Caco-2 (cell line): ENCODE data around the gene SLC25A15. TPM values are rescaled to one million over a fixed set of nuclear protein-coding genes. Genes with fewer than 3 reads are reported as not detected.
"Not testable (repeated sequence)": the region's sequence is repeated elsewhere in the genome, so short reads cannot be mapped to it uniquely, and the experiment has no call there.

ENCODE experiments used
- BruUV-seq: library from RNA; stranded (reverse); fragments of 400-500 nt; replicated peaks from 2 replicates; lab custom pipeline; 2021; lab: Mats Ljungman, UMichigan
- CTCF ChIA-PET: fragments of 300-600 bp; sonication (Branson Sonifier 250); formaldehyde crosslinking; loops from one replicate; lab custom pipeline; 2022; ENCODE audit warnings: antibody characterized with exemption; lab: Charles Lee
- POLR2A ChIA-PET: fragments of 300-600 bp; sonication (Branson Sonifier 250); formaldehyde crosslinking; loops from one replicate; lab custom pipeline; 2022; ENCODE audit warnings: antibody characterized with exemption; lab: Charles Lee
- DNase-seq, 2 experiments: peaks; one replicate each; pipeline versions ENCODE4 v3.0.0 to v3.0.0-alpha.2; 2020 to 2022
- H3K27me3 ChIP-seq: replicated peaks from 2 replicates; pipeline ENCODE4 v1.6.0; 2011; ENCODE audit warnings: low read length; ENCODE audit not compliant: control insufficient read depth, insufficient read depth
- H3K36me3 ChIP-seq: 2 replicates; pipeline ENCODE4 v1.5.1; 2011; ENCODE audit warnings: low read length; ENCODE audit not compliant: control insufficient read depth, insufficient read depth
- H3K4me1 ChIP-seq: fragments of 250-450 bp; sonication (Bioruptor Pico); 2 replicates; pipeline ENCODE4 v1.5.1; 2020; ENCODE audit warnings: mild to moderate bottlenecking
- H3K4me3 ChIP-seq: 2 replicates; pipeline ENCODE4 v1.5.1; 2011; ENCODE audit warnings: low read depth, mild to moderate bottlenecking, control low read depth, low read length
- H3K9me3 ChIP-seq: fragments of 250-450 bp; sonication (Bioruptor Pico); 2 replicates; pipeline ENCODE4 v1.5.1; 2020; ENCODE audit warnings: mild to moderate bottlenecking, moderate library complexity
- H3K27ac Mint-ChIP-seq: one replicate; pipeline ENCODE4 v1.8.0; 2022; ENCODE audit warnings: mixed read lengths; ENCODE audit not compliant: unreplicated experiment
- H3K27me3 Mint-ChIP-seq: one replicate; pipeline ENCODE4 v1.8.0; 2022; ENCODE audit warnings: mixed read lengths; ENCODE audit not compliant: insufficient read depth, unreplicated experiment
- H3K36me3 Mint-ChIP-seq: one replicate; pipeline ENCODE4 v1.8.0; 2022; ENCODE audit warnings: mild to moderate bottlenecking, mixed read lengths; ENCODE audit not compliant: insufficient read depth, unreplicated experiment
- H3K4me1 Mint-ChIP-seq: one replicate; pipeline ENCODE4 v1.8.0; 2022; ENCODE audit warnings: low read depth, mixed read lengths; ENCODE audit not compliant: unreplicated experiment
- H3K4me3 Mint-ChIP-seq: one replicate; pipeline ENCODE4 v1.8.0; 2022; ENCODE audit warnings: mild to moderate bottlenecking, moderate library complexity, mixed read lengths; ENCODE audit not compliant: unreplicated experiment
- H3K9me3 Mint-ChIP-seq: one replicate; pipeline ENCODE4 v1.8.0; 2022; ENCODE audit warnings: mixed read lengths; ENCODE audit not compliant: unreplicated experiment
- intact Hi-C: fragments of 100-400 bp; cut with micrococcal nuclease; formaldehyde crosslinking; loops from one replicate; pipeline ENCODE4 v1.10.0; 2022; ENCODE audit not compliant: unreplicated experiment
- total RNA-seq: library from RNA; stranded (reverse); gene quantifications from 2 replicates; pipeline ENCODE4 v1.2.3, GENCODE V29; 2022
- TF ChIP-seq, protein P1 (sequence below), 2 experiments: fragments of 200-600 bp in 1 of 2; IDR thresholded peaks; 1 replicate in 1 of 2; 2 replicates in 1 of 2; pipeline versions ENCODE4 v1.5.1 to v1.8.0; 2011 to 2022; ENCODE audit warnings: antibody characterized with exemption in 1 of 2, control low read depth in 1 of 2, inconsistent platforms in 1 of 2, low read depth in 1 of 2, low read length in 1 of 2, mild to moderate bottlenecking in 1 of 2, moderate library complexity in 1 of 2; ENCODE audit not compliant: insufficient read depth in 1 of 2, severe bottlenecking in 1 of 2, unreplicated experiment in 1 of 2

SLC25A15 gene
- total RNA-seq, 1 experiment from 2014 or later: 27.4 TPM

DNA sequence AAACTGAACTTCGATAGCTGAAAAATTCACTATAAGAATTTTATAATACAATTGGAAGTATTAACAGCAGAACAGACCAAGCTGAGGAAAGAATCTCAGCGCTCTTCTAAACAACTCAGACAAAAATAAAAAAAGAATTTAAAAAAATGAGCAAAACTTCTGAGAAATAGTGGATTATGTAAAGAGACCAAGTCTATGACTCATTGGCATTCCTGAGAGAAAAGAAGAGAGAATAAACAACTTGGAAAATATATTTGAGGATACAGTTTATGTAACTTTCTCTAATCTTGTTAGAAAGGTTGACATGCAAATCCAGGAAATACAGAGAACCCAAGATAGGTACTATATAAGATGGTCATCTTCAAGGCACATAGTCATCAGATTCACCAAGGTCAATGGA, 25.4 kb downstream of the SLC25A15 start:
- H3K36me3 ChIP-seq: peaks cover 2% of the 10 kb centered on the region; the same call in 1 of the 2 replicates
- TF ChIP-seq, protein P1, sequence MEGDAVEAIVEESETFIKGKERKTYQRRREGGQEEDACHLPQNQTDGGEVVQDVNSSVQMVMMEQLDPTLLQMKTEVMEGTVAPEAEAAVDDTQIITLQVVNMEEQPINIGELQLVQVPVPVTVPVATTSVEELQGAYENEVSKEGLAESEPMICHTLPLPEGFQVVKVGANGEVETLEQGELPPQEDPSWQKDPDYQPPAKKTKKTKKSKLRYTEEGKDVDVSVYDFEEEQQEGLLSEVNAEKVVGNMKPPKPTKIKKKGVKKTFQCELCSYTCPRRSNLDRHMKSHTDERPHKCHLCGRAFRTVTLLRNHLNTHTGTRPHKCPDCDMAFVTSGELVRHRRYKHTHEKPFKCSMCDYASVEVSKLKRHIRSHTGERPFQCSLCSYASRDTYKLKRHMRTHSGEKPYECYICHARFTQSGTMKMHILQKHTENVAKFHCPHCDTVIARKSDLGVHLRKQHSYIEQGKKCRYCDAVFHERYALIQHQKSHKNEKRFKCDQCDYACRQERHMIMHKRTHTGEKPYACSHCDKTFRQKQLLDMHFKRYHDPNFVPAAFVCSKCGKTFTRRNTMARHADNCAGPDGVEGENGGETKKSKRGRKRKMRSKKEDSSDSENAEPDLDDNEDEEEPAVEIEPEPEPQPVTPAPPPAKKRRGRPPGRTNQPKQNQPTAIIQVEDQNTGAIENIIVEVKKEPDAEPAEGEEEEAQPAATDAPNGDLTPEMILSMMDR (IDR thresholded peaks at IDR 0.05; ENCODE audit: insufficient read depth in 1 of 2, low read depth in 1 of 2, low read length in 1 of 2, severe bottlenecking in 1 of 2, unreplicated experiment in 1 of 2): no peak
- Mint-ChIP-seq H3K27ac (no peak overlapping the region), H3K36me3 (peaks cover 12% of the 10 kb centered on the region), H3K9me3 (peaks cover 10% of the 10 kb centered on the region), H3K4me1 (no peaks in the 10 kb centered on the region), H3K4me3 (no peak overlapping the region), H3K27me3 (no peaks in the 10 kb centered on the region)
- ChIA-PET POLR2A (no interaction called here), CTCF (interaction anchor here (2.1 kb wide), 1 partner anchor 25 kb away, joined by 8 read pairs; the partner anchor contains the start of gene SLC25A15)
- H3K9me3 ChIP-seq: no peaks in the 10 kb centered on the region; the same call in 1 of the 2 replicates
- intact Hi-C loops: loop anchor here (1.0 to 2.0 kb wide), 2 partner anchors 26 to 38 kb away; partner anchors contain the start of gene SLC25A15
- H3K27me3 ChIP-seq: no peaks in the 10 kb centered on the region
- BruUV-seq: no TSS peak
- no peak overlapping the region for H3K4me3 ChIP-seq
- DNase-seq: no peak
- no peaks in the 10 kb centered on the region; the same call in 1 of the 2 replicates for H3K4me1 ChIP-seq

DNA sequence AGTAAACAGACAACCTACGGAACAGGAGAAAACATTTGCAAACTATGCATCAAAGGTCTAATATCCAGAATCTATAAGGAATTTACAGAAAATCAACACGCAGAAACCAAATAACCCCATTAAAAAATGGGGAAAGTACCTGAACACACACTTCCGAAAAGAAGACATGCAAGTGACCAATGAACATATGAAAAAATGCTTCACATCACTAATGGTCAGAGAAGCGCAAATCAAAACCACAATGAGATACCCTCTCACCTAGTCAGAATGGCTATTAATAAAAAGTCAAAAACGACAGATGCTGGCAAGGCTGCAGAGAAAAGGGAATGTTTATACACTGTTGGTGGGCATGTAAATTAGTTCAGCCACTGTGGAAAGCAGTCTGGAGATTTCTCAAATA, 29.5 kb downstream of the SLC25A15 start:
- no peaks in the 10 kb centered on the region for H3K4me1 Mint-ChIP-seq
- no TSS peak for BruUV-seq
- H3K9me3 Mint-ChIP-seq: peaks cover 10% of the 10 kb centered on the region
- Histone ChIP-seq H3K27me3 (no peaks in the 10 kb centered on the region), H3K9me3 (no peaks in the 10 kb centered on the region; the same call in 1 of the 2 replicates), H3K4me3 (no peak overlapping the region), H3K4me1 (no peaks in the 10 kb centered on the region; the same call in 1 of the 2 replicates), H3K36me3 (no peaks in the 10 kb centered on the region; the same call in 1 of the 2 replicates)
- intact Hi-C loops: no loop called here
- H3K4me3 Mint-ChIP-seq: no peak overlapping the region
- no peaks in the 10 kb centered on the region for H3K27me3 Mint-ChIP-seq
- TF ChIP-seq, protein P1 (IDR thresholded peaks at IDR 0.05; ENCODE audit: insufficient read depth in 1 of 2, low read depth in 1 of 2, low read length in 1 of 2, severe bottlenecking in 1 of 2, unreplicated experiment in 1 of 2): no peak
- no peak for DNase-seq
- no peaks in the 10 kb centered on the region for H3K36me3 Mint-ChIP-seq
- CTCF ChIA-PET: no interaction called here
- POLR2A ChIA-PET: no interaction called here
- H3K27ac Mint-ChIP-seq: no peak overlapping the region

DNA sequence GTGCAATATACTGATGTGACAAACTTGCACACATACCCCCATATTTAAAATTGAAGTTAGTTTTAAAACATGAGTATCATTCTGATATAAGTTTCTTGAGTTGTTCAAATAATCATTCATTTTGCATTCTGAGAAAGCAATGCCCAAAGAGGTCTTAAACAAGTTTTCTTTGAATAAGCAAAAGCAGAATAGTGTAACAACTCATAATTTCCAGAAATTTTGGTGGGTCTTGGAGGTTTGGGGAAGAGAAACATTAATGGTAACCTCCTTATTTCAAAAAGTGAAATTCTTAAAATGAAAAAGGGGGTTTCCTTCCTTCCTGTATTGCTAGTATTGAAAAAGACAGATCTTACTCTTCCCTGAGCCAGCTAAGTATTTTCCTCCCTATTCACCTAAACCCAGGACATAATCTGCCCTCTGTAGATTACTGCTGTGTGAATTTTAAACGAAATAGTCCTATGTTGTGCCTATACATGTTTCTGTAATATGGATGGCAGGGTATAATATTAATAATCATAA, 30.4 kb downstream of the SLC25A15 start:
- Mint-ChIP-seq H3K36me3 (no peaks in the 10 kb centered on the region), H3K9me3 (peaks cover 6% of the 10 kb centered on the region), H3K4me3 (no peak overlapping the region), H3K4me1 (no peaks in the 10 kb centered on the region), H3K27ac (no peak overlapping the region), H3K27me3 (no peaks in the 10 kb centered on the region)
- intact Hi-C loops: no loop called here
- H3K36me3 ChIP-seq: no peaks in the 10 kb centered on the region
- H3K27me3 ChIP-seq: no peaks in the 10 kb centered on the region
- no TSS peak for BruUV-seq
- no peaks in the 10 kb centered on the region; the same call in 1 of the 2 replicates for H3K4me1 ChIP-seq
- ChIA-PET CTCF (no interaction called here), POLR2A (no interaction called here)
- no peak overlapping the region for H3K4me3 ChIP-seq
- DNase-seq: no peak
- TF ChIP-seq, protein P1 (IDR thresholded peaks at IDR 0.05; ENCODE audit: insufficient read depth in 1 of 2, low read depth in 1 of 2, low read length in 1 of 2, severe bottlenecking in 1 of 2, unreplicated experiment in 1 of 2): no peak
- H3K9me3 ChIP-seq: no peaks in the 10 kb centered on the region; the same call in 1 of the 2 replicates

DNA sequence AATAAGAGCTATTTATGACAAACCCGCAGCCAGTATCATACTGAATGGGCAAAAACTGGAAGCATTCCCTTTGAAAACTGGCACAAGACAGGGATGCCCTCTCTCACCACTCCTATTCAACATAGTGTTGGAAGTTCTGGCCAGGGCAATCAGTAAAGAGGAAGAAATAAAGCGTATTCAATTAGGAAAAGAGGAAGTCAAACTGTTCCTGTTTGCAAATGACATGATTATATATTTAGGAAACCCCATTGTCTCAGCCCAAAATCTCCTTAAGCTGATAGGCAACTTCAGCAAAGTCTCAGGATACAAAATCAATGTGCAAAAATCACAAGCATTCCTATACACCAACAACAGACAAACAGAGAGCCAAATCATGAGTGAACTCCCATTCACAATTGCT, 50.3 kb downstream of the SLC25A15 start:
- H3K4me1 ChIP-seq, H3K36me3 Mint-ChIP-seq, H3K9me3 Mint-ChIP-seq, H3K4me1 Mint-ChIP-seq, H3K9me3 ChIP-seq, BruUV-seq, H3K27me3 Mint-ChIP-seq, POLR2A ChIA-PET, intact Hi-C loops, H3K27me3 ChIP-seq, H3K27ac Mint-ChIP-seq, H3K4me3 Mint-ChIP-seq, H3K36me3 ChIP-seq, CTCF ChIA-PET, H3K4me3 ChIP-seq, DNase-seq: not testable (repeated sequence)

DNA sequence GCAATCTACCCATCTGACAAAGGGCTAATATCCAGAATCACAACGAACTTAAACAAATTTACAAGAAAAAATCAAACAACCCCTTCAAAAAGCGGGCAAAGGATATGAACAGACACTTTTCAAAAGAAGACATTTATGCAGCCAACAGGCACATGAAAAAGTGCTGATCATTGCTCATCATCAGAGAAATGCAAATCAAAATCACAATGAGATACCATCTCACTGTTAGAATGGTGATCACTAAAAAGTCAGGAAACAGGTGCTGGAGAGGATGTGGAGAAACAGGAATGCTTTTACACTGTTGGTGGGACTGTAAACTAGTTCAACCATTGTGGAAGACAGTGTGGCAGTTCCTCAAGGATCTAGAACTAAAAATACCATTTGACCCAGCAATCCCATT, 51.5 kb downstream of the SLC25A15 start:
- H3K36me3 ChIP-seq, H3K9me3 ChIP-seq, H3K4me1 ChIP-seq, H3K4me1 Mint-ChIP-seq, H3K27me3 ChIP-seq, H3K27ac Mint-ChIP-seq, H3K36me3 Mint-ChIP-seq, H3K9me3 Mint-ChIP-seq, H3K4me3 Mint-ChIP-seq, H3K4me3 ChIP-seq, BruUV-seq, DNase-seq, CTCF ChIA-PET, intact Hi-C loops, POLR2A ChIA-PET, H3K27me3 Mint-ChIP-seq: not testable (repeated sequence)
